Epithelial cell of proximal tubule (primary cell): ENCODE measurements around the gene PRDM16. TPM values are rescaled to one million over a fixed set of nuclear protein-coding genes. Genes with fewer than 3 reads are reported as not detected.

Source experiments
- DNase-seq: peaks from one replicate; pipeline ENCODE4 v3.0.0-alpha.2; 2011; ENCODE audit warnings: low read depth
- H3K4me3 ChIP-seq: 2 replicates; pipeline ENCODE4 v1.5.1; 2011; ENCODE audit warnings: low read depth, mild to moderate bottlenecking, low read length
- CTCF ChIP-seq: conservative IDR thresholded peaks from 2 replicates; pipeline ENCODE4 v1.5.1; 2012; ENCODE audit warnings: low read depth, mild to moderate bottlenecking, low read length
- total RNA-seq: library from RNA; depleted of rRNA; stranded (reverse); fragments of >200 nt; gene quantifications from 2 replicates; pipeline ENCODE4 v1.2.3, GENCODE V29; 2015

The PRDM16 gene
- total RNA-seq, 1 donor from 2014 or later, result 0.06 TPM

- H3K4me3 ChIP-seq, result no peak overlapping the region
- DNase-seq, result no peak
- TF ChIP-seq CTCF, result no peak
Measured at GRCh38 chr1:3314491-3315381, 245.7 kb downstream of the PRDM16 start.

GRCh38 chr1:3315399-3316339, 246.7 kb downstream of the PRDM16 start:
- TF ChIP-seq CTCF, result no peak
- H3K4me3 ChIP-seq, result no peak overlapping the region
- no peak for DNase-seq

GRCh38 chr1:3316340-3316943, 247.4 kb downstream of the PRDM16 start:
- DNase-seq, result no peak
- no peak for TF ChIP-seq CTCF
- H3K4me3 ChIP-seq, result no peak overlapping the region

GRCh38 chr1:3317456-3317855, 248.5 kb downstream of the PRDM16 start:
- TF ChIP-seq CTCF, result no peak
- no peak overlapping the region for H3K4me3 ChIP-seq
- DNase-seq, result no peak

- no peak overlapping the region for H3K4me3 ChIP-seq
- DNase-seq, result no peak
- no peak for TF ChIP-seq CTCF
Measured at GRCh38 chr1:3318329-3318728, 249.3 kb downstream of the PRDM16 start.

GRCh38 chr1:3319874-3320245, 250.9 kb downstream of the PRDM16 start:
- DNase-seq, result no peak
- peak; percentile 79 for TF ChIP-seq CTCF

More at GRCh38 chr1:3319874-3320245, 250.9 kb downstream of the PRDM16 start:
- no peak overlapping the region for H3K4me3 ChIP-seq
